ENCODE data around the gene COTL1. TPM values are rescaled to one million over a fixed set of nuclear protein-coding genes. Genes with fewer than 3 reads are reported as not detected.
"Not testable (repeated sequence)": the region's sequence is repeated elsewhere in the genome, so short reads cannot be mapped to it uniquely, and the experiment has no call there.

Gene COTL1
- total and polyA plus RNA-seq, 12 donors = 6.4 to 72.9 (median 9.7) TPM

GRCh38 chr16:84518804-84519341 is 99.0 kb downstream of the COTL1 start:
- Histone ChIP-seq H3K4me1 (peaks cover 0 to 37% (median 0%) of the 10 kb centered on the region in 9 donors), H3K27ac (peak overlapping the region in 1 of 10 donors; percentile 2), H3K27me3 (no peaks in the 10 kb centered on the region), H3K36me3 (no peaks in the 10 kb centered on the region), H3K4me3 (no peak overlapping the region), H3K9me3 (peaks cover 0 to 7% (median 0%) of the 10 kb centered on the region in 11 donors)
- intact Hi-C loops (cut with DNase I) = loop anchor here in 1 of 10 donors (10.0 kb wide), 1 partner anchor 446 kb away; no protein-coding TSS in a partner anchor
- DNase-seq (no peak), ATAC-seq (no peak)
- 94% methylated on average over 17 of the region's 17 CpGs for WGBS, 2 donors
- TF ChIP-seq CTCF (IDR thresholded peaks at IDR 0.05) = no peak

- peaks cover 0 to 43% (median 0%) of the 10 kb centered on the region in 9 donors for H3K4me1 ChIP-seq
- not testable (repeated sequence) for DNase-seq, H3K4me3 ChIP-seq, H3K27ac ChIP-seq, H3K9me3 ChIP-seq, H3K36me3 ChIP-seq, H3K27me3 ChIP-seq, ATAC-seq
- intact Hi-C loops (cut with DNase I) = loop anchor here in 1 of 10 donors (10.0 kb wide), 1 partner anchor 447 kb away; no protein-coding TSS in a partner anchor
- 97% methylated on average over 3 of the region's 3 CpGs for WGBS, 2 donors
Observed at GRCh38 chr16:84518220-84518619, 99.7 kb downstream of the COTL1 start.

- Histone ChIP-seq H3K4me1 (peaks cover 0 to 48% (median 0%) of the 10 kb centered on the region in 9 donors), H3K27ac (no peak overlapping the region), H3K4me3 (no peak overlapping the region), H3K36me3 (no peaks in the 10 kb centered on the region), H3K27me3 (no peaks in the 10 kb centered on the region), H3K9me3 (no peaks in the 10 kb centered on the region)
- no peak for DNase-seq
- no peak for TF ChIP-seq CTCF (IDR thresholded peaks at IDR 0.05)
- WGBS, 2 donors = 72 to 82% methylated on average over 12 of the region's 12 CpGs
- intact Hi-C loops (cut with DNase I) = loop anchor here in 1 of 10 donors (10.0 kb wide), 1 partner anchor 447 kb away; no protein-coding TSS in a partner anchor
- no peak for ATAC-seq
Observed at GRCh38 chr16:84517366-84517765, 100.5 kb downstream of the COTL1 start.

Other genes with a start within 250 kb of the COTL1 start
- not detected for gene ATP2C2, start 249.5 kb downstream of the COTL1 start, total RNA-seq
- under 1 TPM in 1 of 2 donors, not detected in 1; 0.01 TPM for gene ATP2C2, start 249.5 kb downstream of the COTL1 start, polyA plus RNA-seq
- gene MEAK7, start 113.4 kb downstream of the COTL1 start, total RNA-seq = 1 to 10 TPM; 3.3 to 7.6 (median 5.7) TPM
- 1 to 10 TPM; 3.2 to 3.4 TPM for gene MEAK7, start 113.4 kb downstream of the COTL1 start, polyA plus RNA-seq
- 10 to 100 TPM; 40.0 to 77.9 (median 58.4) TPM for gene KLHL36, start 30.4 kb upstream of the COTL1 start, total RNA-seq
- gene KLHL36, start 30.4 kb upstream of the COTL1 start, polyA plus RNA-seq = 10 to 100 TPM; 14.7 to 19.5 TPM
- gene USP10, start 81.9 kb upstream of the COTL1 start, total RNA-seq = 10 to 100 TPM; 59.5 to 82.9 (median 65.4) TPM
- 10 to 100 TPM; 17.5 to 29.8 TPM for gene USP10, start 81.9 kb upstream of the COTL1 start, polyA plus RNA-seq
- 10 to 100 TPM in 7 of 10 donors, 1 to 10 TPM in 3; 7.9 to 48.1 (median 15.2) TPM for gene CRISPLD2, start 201.9 kb upstream of the COTL1 start, total RNA-seq
- 10 to 100 TPM; 13.2 to 25.0 TPM for gene CRISPLD2, start 201.9 kb upstream of the COTL1 start, polyA plus RNA-seq

All from heart right ventricle (tissue), 16 donors.